GM18873 (cell line): ENCODE measurements around the gene CLBA1.
"Not testable (repeated sequence)": the region's sequence is repeated elsewhere in the genome, so short reads cannot be mapped to it uniquely, and the experiment has no call there.

Experiments
- ATAC-seq: cut with Tn5 transposase; IDR thresholded peaks from one replicate; pipeline ENCODE4 v1.9.1; 2021; ENCODE audit warnings: mild to moderate bottlenecking, moderate library complexity, moderate number of reproducible peaks; ENCODE audit not compliant: unreplicated experiment, low FRiP score

Gene CLBA1

DNA sequence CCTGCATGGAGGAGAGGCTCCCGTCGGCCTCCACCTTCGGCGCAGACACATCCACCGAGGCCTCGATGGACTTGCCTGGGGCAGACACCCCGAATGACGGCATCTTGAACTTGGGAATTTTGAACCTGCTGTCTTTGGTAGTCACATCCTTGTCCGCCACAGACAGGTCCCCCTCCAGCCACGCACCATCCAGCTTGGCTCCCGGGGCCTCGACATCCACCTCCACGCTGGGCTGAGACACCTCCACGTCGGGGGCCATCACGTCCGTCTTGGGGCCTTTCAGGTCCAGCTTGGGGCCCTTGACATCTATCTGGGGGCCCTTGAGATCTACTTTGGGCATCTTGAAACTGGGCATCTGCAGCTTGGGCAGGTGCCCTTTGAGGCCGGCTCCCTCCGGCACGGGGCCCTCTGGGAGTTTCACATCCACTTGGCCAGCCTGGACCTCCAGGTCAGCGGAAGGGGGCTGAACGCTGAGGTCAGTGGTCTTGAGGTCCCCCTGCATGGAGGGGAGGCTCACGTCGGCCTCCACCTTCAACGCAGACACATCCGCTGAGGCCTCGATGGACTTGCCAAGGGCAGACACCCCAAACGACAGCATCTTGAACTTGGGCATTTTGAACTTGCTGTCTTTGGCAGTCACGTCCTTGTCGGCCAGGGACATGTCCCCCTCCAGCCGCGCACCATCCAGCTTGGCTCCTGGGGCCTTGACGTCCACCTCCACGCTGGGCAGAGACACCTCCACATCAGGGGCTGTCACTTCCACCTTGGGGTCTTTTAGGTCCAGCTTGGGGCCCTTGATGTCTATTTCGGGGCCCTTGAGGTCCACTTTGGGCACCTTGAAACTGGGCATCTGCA lies 37.5 kb upstream of the CLBA1 start:
- ATAC-seq: not testable (repeated sequence)

- no peak for ATAC-seq
These were observed 36.9 kb upstream of the CLBA1 start for GRCh38 chr14:104948736-104949031.

DNA sequence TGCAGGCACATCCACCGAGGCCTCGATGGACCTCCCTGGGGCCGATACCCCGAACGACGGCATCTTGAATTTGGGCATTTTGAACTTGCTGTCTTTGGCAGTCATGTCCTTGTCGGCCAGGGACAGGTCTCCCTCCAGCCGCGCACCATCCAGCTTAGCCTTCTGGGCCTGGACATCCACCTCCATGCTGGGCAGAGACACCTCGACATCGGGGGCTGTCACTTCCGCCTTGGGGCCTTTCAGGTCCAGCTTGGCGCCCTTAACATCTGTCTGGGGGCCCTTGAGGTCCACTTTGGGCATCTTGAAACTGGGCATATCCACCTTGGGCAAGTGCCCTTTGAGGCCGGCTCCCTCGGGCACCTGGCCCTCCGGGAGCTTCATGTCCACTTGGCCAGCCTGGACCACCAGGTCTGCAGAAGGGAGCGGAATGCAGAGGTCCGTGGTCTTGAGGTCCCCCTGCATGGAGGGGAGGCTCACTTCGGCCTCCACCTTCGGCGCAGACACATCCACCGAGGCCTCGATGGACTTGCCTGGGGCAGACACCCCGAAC lies 36.1 kb upstream of the CLBA1 start:
- not testable (repeated sequence) for ATAC-seq

- no peak for ATAC-seq
These were observed 35.6 kb upstream of the CLBA1 start for GRCh38 chr14:104950021-104950420.

DNA sequence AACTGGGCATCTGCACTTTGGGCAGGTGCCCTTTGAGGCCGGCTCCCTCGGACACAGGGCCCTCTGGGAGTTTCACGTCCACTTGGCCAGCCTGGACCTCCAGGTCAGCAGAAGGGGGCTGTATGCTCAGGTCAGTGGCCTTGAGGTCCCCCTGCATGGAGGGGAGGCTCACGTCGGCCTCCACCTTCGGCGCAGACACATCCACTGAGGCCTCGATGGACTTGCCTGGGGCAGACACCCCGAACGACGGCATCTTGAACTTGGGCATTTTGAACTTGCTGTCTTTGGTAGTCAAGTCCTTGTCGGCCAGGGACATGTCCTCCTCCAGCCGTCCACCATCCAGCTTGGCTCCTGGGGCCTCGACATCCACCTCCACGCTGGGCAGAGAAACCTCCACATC lies 34.9 kb upstream of the CLBA1 start:
- ATAC-seq: not testable (repeated sequence)

- not testable (repeated sequence) for ATAC-seq
These were observed 33.5 kb upstream of the CLBA1 start for GRCh38 chr14:104951863-104952657.

GRCh38 chr14:104953097-104953496 lies 32.5 kb upstream of the CLBA1 start:
- ATAC-seq: no peak

DNA sequence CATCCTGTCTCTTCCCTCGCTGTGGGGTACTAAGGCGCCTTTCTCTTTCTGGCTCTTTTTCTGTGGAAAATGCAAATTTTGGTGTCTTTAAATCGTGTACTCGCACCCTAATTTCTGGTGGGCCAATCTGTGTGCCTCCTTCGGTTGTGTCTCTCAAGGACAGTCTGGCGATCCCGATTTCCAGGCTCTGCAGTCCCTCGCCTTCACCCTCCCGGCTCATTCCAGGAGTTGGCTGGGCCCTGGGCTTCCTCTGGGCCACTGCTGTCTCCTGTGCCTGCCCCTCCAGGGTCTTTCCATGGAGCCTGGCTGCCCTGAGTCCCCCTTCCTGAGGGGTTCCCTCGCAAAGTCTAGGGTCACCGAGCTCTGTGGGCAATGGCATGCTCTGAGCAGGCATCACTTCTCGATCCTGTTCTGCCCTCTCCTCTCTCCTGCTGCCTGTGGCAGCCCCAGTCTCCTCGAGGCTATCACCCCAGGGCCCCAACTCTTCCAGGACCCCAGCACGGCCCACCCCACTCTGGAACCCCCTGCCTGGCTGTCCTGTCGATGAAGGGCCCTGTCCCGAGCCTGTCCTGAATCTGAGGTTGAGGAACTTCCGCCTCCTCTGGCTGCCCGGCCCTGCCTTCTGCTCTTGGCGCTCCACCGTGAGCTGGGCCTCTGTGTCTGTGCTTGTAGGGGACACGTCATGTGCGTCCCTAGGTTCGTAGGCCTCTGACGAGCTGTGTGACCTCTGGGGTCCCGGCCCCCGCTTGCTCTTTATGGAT lies 31.5 kb upstream of the CLBA1 start:
- ATAC-seq: no peak

GRCh38 chr14:104954746-104955395 lies 30.7 kb upstream of the CLBA1 start:
- ATAC-seq: no peak

GRCh38 chr14:104955396-104955770 lies 30.2 kb upstream of the CLBA1 start:
- no peak for ATAC-seq

GRCh38 chr14:104956290-104956890 lies 29.2 kb upstream of the CLBA1 start:
- no peak for ATAC-seq

DNA sequence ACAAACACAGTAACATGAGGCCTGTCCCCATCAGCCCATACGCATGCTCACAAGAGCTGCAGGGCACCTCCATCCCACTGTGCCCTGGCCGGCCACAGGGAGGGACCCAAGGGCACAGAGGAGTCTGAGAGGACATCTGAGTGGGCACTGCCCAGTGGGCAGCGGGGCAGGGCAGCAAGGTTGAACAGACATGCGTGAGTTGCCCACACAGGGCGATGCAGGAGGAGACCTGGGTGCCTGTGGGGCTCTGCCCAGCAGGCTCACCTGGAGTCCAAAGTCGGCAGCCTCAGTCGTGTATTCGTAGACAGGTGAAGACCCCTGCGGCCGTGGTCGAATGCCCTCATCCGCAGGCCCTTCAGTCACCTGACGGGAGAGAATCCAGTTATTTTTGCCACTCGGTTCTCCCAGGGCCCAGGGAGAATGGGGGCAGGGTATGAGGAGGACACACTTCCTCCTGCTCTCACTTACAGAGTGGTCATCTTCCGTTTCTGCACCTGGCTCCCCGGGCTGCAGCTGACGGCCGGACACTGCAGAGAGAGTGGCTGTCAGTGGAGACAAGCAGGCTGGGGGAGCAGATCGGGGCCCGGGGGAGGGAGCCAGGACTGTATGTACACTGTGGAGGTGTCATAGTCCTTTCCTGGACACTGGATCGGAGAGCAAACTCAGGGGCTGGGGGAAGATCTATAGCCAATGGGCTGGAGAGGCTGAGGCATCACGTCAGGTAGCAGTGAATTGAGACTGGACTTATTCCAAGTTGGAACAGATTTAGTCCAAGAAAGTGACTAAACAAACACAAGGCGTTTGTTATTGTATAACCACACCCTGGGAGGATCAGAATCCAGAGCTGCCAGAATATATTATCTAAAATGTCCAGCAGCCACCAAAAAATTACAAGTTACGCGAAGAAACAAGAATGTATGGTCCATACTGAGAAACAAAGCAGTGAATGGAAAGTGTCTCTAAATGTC lies 28.2 kb upstream of the CLBA1 start:
- no peak for ATAC-seq

- ATAC-seq: no peak
These were observed 21.0 kb upstream of the CLBA1 start for GRCh38 chr14:104964546-104964945.

- ATAC-seq: no peak
These were observed 19.9 kb upstream of the CLBA1 start for GRCh38 chr14:104965561-104966231.

DNA sequence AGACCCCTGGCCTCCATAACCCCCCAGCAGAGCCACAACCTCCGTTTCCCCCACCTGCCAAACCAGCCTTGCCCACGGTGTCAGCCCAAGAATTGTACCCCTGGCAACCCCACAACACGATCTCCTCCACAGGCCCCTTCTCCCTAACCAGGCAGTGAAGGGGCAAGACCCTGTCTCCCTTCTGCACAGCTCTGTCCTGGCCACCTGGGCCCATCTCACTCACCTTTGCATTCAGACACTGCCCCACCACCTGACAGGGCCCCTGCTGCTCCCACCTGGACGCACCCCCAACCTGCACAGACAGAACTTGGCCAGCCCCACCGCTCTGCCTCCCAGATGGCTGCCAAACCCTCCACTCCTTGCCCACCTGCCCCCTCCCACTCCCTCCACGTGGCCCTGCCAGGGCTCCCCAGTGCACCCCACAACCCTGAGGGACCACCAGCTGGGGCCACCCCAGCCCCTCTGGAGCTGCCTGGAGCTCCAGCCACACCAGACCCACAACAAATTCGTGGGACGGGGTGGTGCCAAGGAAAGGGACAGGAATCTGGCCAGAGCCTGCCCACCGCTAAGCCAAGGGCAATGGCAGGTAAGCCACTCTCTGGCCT lies 19.2 kb upstream of the CLBA1 start:
- no peak for ATAC-seq

DNA sequence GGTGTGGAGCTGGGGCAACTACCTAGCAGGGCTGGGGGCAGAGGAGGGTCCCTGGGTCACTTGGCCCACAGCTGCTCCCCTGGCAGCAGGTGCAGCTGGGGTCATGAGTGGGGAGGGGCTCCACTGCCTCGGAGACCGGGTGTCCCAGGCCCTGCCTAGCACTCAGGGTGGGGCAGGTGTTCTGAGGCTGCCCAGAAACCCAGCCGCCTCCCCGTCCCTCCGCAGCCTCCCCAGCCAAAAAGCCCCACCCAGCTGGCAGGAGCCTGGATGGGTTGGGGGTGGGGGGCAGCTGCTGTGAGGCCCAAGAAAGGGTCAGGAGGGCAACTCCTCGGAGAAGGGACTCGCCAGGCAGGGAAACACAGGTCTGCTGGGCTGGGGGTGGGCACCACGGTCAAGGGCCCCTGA lies 18.6 kb upstream of the CLBA1 start:
- no peak for ATAC-seq

DNA sequence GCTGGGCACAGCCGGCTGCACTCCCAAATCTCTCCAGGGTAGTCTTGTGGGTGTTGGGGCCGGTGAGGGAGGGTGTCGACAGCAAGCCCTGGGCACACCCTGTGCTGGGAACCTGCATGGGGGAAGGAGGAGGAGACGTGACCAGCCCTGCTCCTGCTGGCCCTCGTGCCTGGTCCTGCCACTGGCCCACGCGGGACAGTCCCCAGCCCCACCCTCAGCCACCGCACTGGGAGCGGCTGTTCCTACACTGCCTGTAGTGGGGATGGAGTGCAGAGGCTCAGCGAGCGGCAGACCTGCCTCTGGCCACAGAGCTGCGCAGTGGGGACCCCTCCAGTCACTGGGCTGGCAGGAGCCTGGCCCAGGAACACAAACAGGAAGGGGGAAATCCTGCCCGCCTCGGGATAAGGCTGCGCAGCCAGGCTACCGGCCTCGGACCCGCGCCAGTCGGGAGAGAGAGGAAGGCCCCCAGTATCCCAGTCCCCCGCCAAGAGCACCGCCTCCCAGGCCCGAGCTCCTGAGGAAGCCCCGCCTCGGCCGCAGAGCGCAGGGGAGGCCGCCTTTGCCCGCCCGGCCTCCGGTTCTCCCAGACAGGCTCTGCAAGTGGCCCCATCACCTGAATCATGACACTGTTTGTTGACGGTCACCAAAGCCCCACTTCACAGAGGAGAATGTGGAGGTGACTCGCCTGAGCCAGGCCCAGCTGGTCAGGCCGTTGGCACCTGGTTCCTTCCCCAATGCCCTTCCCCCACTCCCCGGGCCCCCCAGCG lies 18.0 kb upstream of the CLBA1 start:
- no peak for ATAC-seq
